ENCODE results near the gene SYF2. TPM values are rescaled to one million over a fixed set of nuclear protein-coding genes. Genes with fewer than 3 reads are reported as not detected.

Gene SYF2
- total RNA-seq, 1 donor from 2014 or later, result 80.7 TPM

DNA sequence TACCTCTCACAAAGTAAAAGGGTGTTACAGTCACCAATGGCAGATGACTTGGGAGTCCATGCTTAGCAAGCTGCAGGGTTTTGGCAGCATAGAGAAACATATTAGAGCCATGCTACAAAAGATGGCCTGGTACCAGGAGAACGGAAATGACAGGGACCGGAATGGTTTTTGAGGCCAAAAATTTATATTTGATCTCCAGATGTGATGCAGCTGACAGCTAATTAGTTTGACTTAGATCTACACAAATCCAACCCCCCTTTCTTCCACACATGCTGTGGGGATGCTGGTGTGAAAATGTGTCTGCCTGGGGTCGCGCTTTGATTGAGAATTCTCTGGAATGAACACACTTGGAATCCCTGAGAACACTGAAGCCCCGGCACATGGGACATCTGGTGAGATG, 26.5 kb downstream of the SYF2 start:
- H3K4me3 ChIP-seq (ENCODE audit: low read depth, low read length), result no peak overlapping the region
- no peak for TF ChIP-seq CTCF (IDR thresholded peaks at IDR 0.05; ENCODE audit: insufficient read depth, low read length, poor library complexity, severe bottlenecking)
- DNase-seq (ENCODE audit: low read depth), result no peak
- peaks cover 18% of the 10 kb centered on the region for H3K27me3 ChIP-seq (ENCODE audit: control insufficient read depth, insufficient read depth, low read length)
- H3K36me3 ChIP-seq (ENCODE audit: control insufficient read depth, insufficient read depth, low read length), result no peaks in the 10 kb centered on the region

GRCh38 chr1:25204797-25205480, 27.4 kb downstream of the SYF2 start:
- Histone ChIP-seq H3K27me3 (ENCODE audit: control insufficient read depth, insufficient read depth, low read length) (peaks cover 27% of the 10 kb centered on the region), H3K36me3 (ENCODE audit: control insufficient read depth, insufficient read depth, low read length) (no peaks in the 10 kb centered on the region), H3K4me3 (ENCODE audit: low read depth, low read length) (no peak overlapping the region)
- DNase-seq (ENCODE audit: low read depth), result no peak
- TF ChIP-seq CTCF (IDR thresholded peaks at IDR 0.05; ENCODE audit: insufficient read depth, low read length, poor library complexity, severe bottlenecking), result peak; percentile 66

GRCh38 chr1:25201006-25201405, 31.3 kb downstream of the SYF2 start:
- H3K27me3 ChIP-seq (ENCODE audit: control insufficient read depth, insufficient read depth, low read length), result peaks cover 35% of the 10 kb centered on the region
- no peak for TF ChIP-seq CTCF (IDR thresholded peaks at IDR 0.05; ENCODE audit: insufficient read depth, low read length, poor library complexity, severe bottlenecking)
- no peak for DNase-seq (ENCODE audit: low read depth)
- no peaks in the 10 kb centered on the region for H3K36me3 ChIP-seq (ENCODE audit: control insufficient read depth, insufficient read depth, low read length)
- no peak overlapping the region for H3K4me3 ChIP-seq (ENCODE audit: low read depth, low read length)

DNA sequence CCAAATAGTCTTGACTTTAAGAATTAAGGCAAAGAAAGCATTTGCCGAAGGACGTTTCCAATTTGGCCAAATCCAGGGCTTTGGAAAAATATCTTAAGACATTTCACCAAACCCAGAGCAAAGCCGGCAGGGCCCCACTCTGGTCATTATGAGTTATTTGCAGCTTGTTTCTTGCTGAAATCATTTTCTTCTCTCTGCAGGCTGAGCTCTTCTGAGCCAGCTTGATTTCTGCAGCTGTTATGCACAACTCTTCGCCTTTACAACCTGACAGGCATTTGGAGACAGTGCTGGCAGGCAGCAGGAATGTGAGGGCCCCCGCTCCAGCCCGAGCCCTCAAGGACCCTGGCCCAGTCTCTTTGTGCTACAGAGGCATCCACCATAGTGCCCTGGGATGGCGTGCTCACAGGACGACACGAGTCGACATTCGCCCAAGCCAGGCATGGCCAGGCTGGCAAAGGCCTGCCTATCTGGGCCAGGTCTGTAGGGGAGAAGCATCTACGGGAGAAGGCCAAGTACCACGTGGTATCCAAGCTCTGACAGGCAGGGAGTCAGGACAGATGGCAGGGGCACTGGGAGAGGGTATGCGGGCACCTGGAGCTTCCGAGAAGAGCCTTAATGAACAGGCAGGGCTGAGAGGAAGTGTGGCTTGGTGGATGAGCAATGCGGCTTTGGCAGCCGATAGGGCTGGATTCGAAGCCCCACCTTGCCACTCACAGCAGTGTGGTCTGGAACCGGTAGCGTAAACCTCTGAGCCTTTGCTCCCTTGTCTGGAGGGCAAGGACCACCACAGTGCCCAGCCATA, 32.3 kb downstream of the SYF2 start:
- TF ChIP-seq CTCF (IDR thresholded peaks at IDR 0.05; ENCODE audit: insufficient read depth, low read length, poor library complexity, severe bottlenecking), result no peak
- no peak for DNase-seq (ENCODE audit: low read depth)
- no peak overlapping the region for H3K4me3 ChIP-seq (ENCODE audit: low read depth, low read length)
- H3K27me3 ChIP-seq (ENCODE audit: control insufficient read depth, insufficient read depth, low read length), result peaks cover 37% of the 10 kb centered on the region
- no peaks in the 10 kb centered on the region for H3K36me3 ChIP-seq (ENCODE audit: control insufficient read depth, insufficient read depth, low read length)

- no peak overlapping the region for H3K4me3 ChIP-seq (ENCODE audit: low read depth, low read length)
- TF ChIP-seq CTCF (IDR thresholded peaks at IDR 0.05; ENCODE audit: insufficient read depth, low read length, poor library complexity, severe bottlenecking), result no peak
- H3K36me3 ChIP-seq (ENCODE audit: control insufficient read depth, insufficient read depth, low read length), result no peaks in the 10 kb centered on the region
- DNase-seq (ENCODE audit: low read depth), result no peak
- H3K27me3 ChIP-seq (ENCODE audit: control insufficient read depth, insufficient read depth, low read length), result peaks cover 41% of the 10 kb centered on the region
These were observed 33.5 kb downstream of the SYF2 start for GRCh38 chr1:25198663-25199252.

All from kidney epithelial cell (primary cell).